GM21619 (cell line): Measurements from ENCODE around the gene FBXL4.
"Not testable (repeated sequence)": the region's sequence is repeated elsewhere in the genome, so short reads cannot be mapped to it uniquely, and the experiment has no call there.

ENCODE experiments used
- ATAC-seq: cut with Tn5 transposase; IDR thresholded peaks from one replicate; pipeline ENCODE4 v1.9.1; 2021; ENCODE audit not compliant: unreplicated experiment

Gene FBXL4

DNA sequence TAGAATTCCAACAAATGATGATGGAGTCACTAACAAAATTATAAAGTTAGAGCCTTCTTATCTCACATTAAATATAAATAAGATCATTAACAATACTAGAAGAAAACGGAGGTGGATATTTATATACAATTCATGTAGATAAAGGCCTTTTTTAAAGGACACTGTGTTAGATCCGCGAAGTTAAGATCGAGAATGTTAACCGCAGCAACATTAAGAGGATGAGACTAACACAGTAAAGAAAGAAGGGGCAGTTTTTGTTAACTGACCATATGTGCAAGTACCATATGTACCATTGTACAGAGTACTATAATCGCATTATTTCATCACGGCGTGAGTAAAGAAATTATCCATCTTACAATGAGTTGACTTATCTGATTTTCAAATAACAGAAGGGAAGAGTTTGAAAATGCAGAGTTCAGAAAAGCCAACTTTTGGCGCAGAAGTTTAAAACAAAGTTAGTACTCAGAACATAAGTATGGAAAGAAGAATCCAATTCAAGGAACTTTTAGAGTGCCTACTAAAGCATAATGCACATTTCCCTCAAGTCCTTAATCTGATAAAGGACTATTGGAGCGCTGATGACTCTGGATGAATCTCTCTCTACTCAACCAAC, 1.4 kb downstream of the FBXL4 start:
- no peak for ATAC-seq

DNA sequence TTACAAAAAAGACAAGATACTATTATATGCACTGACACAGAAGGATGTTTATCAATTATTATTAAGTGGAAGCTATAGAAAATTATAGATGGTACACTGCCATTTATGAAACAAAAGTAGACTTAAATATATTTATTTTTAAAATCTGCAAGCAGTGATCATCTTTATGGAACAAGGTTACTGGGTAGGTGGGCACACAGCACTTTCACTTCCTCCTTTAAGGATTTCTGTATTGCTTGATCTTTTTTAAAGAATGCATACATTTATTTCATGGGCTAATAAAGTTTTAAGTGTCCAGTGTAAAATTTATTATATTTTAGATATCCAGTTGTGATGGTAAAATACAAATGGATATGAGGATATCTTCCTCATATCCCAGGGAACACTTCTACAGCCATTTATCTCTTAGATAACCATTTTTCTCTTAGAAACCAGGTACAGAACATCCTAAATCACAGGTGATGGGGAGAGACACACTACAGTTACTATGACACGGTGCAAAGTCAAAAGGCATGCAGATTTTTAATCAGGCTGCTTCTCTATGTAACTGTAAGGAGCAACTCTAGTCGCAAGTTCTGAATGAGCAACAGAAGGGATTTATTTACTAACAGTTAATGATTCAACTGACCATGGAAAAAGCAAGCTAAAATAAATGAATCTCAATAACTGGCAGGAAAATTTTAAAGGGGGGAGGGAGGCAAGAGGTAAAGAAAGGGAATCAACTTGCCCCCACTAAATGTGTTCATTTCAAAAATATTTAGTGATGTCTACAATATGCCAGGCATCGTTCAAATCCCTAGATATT, 2.2 kb downstream of the FBXL4 start:
- ATAC-seq, result no peak

- ATAC-seq, result no peak
Measured at GRCh38 chr6:98944598-98945081, 3.1 kb downstream of the FBXL4 start.

DNA sequence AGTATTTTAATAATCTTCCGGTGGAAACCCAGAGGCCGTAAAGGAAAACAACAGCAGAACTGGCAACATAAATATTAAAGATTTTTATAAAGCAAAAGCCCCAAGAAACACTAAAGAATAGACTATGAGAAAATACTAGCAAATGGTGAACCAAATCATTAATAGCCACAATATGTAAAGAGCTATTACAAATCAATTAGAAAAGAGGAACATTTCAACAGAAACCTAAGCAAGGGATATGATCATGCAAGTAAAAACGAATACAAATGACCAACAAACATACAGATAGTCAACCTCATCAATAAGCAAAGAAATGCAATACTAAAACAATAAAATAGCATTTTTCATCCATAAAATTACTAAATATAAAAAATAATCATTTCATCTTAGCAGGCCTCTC, 3.6 kb downstream of the FBXL4 start:
- ATAC-seq, result no peak

- no peak for ATAC-seq
Measured at GRCh38 chr6:98942263-98942803, 5.4 kb downstream of the FBXL4 start.

DNA sequence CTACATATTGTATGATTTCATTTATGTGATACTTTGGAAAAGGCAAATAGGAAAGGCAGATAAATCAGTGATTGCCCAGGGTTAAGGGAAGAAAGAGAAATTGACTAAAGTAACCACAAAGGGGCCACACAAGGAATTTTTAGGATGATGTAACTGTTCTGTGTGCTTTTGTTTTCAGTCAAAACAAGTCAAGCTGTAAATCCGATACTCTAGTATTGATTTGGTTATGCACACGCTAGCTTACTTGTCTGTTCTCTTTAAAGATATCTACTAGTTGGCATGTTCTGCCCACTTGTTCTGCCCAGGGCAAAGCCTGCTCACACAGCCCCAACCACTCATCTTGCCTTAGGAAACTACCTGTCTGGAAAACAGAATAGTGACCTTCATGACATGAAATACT, 6.4 kb downstream of the FBXL4 start:
- ATAC-seq, result no peak

DNA sequence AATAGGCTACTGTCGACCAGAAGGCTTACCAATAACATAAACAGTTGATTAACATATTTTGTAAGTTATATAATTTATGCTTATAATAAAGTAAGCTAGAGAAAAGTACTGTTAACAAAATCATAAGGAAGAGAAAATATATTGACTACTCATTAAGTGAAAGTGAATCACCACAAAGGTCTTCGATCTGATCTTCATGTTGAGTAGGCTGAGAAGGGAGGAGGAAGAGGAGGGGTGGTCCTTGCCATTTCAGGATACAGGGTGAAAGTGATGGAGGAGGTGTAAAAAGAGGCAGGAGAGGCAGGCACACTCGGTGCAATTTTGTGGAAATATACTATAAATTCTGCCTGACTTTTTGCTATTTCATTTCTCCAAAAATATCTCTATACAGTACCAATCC, 10.4 kb downstream of the FBXL4 start:
- no peak for ATAC-seq

GRCh38 chr6:98932381-98932780, 15.4 kb downstream of the FBXL4 start:
- no peak for ATAC-seq

- ATAC-seq, result no peak
Measured at GRCh38 chr6:98931696-98932095, 16.1 kb downstream of the FBXL4 start.

DNA sequence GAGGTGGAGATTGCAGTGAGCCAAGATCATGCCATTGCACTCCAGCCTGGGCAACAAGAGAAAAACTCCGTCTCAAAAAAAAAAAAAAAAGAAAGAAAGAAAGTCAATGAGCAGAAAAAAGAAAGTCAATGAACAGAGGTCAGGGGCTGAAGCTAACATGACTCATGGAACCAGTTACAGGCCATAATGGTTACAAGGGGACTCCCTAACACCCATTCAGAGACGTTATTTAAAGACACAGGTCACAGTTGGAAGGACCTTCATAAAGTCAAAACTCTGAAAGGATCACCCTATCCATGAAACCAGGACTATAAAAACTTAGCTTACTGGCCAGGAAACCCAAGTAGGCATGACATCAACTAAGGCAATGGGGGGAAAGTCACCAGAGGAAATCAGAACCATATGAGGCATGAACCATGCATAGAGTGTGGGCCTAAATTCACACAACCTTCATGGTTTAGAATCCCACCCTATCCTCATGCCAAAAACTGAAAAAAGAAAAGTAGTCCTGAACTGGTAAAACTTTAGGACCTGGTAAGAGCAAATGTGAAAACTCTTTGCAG, 18.2 kb downstream of the FBXL4 start:
- no peak for ATAC-seq

DNA sequence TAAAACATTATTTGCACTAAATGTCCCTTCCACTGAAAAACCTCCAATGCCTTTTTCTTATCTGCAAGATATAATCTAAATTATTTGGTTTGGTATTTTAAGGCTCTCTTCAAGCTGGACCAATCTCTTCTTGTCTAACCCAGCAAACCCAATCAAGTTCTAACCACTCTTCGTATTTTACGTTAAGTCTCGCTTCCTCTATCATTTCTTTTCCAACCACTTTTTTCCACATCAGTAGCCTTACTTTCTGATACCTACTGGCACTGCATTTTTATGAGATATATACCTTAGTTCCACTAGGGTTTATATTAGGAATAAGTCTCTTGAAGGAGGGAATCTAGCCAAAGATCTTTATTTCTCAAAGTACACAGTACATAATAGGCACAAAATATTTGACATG, 19.1 kb downstream of the FBXL4 start:
- ATAC-seq, result no peak

DNA sequence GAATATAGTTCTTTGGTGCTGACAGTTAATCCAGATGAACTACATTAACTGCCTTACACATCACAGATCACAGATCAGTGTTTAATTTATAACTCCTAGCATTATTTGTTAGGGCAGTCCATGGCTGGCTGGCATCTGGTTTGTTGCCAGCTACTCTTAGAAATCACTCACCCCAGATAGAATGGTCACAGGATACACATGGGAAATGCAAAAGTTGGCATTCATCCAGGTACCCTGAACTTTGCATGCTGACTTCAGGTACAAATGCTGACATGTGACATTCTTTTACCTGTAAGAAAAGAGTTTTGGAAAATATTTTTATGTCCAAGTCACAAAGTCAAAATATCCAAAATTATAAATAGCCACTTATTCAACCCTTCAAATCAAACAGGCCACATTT, 20.2 kb downstream of the FBXL4 start:
- ATAC-seq, result no peak

- ATAC-seq, result no peak
Measured at GRCh38 chr6:98925831-98926230, 21.9 kb downstream of the FBXL4 start.

GRCh38 chr6:98924647-98925046, 23.1 kb downstream of the FBXL4 start:
- ATAC-seq, result no peak

- ATAC-seq, result peak; percentile 92
Measured at GRCh38 chr6:98920904-98921431, 26.8 kb downstream of the FBXL4 start.

DNA sequence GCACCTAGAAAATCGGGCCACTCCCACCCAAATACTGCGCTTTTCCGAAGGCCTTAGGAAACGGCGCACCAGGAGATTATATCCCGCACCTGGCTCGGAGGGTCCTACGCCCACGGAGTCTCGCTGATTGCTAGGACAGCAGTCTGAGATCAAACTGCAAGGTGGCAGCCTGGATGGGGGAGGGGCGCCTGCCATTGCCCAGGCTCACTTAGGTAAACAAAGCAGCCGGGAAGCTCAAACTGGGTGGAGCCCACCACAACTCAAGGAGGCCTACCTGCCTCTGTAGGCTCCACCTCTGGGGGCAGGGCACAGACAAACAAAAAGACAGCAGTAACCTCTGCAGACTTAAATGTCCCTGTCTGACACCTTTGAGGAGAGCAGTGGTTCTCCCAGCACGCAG, 36.8 kb downstream of the FBXL4 start:
- not testable (repeated sequence) for ATAC-seq

- no peak for ATAC-seq
Measured at GRCh38 chr6:98909236-98909635, 38.5 kb downstream of the FBXL4 start.

DNA sequence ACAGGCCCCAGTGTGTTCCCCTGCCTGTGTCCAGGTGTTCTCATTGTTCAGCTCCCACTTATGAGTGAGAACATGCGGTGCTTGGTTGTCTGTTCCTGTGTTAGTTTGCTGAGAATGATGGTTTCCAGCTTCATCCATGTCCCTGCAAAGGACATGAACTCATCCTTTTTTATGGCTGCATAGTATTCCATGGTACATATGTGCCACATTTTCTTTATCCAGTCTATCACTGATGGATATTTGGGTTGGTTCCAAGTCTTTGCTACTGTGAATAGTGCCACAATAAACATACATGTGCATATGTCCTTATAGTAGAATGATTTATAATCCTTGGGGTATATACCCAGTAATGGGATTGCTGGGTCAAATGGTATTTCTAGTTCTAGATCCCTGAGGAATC, 41.4 kb downstream of the FBXL4 start:
- not testable (repeated sequence) for ATAC-seq

GRCh38 chr6:98905759-98906158, 42.0 kb downstream of the FBXL4 start:
- ATAC-seq, result no peak

DNA sequence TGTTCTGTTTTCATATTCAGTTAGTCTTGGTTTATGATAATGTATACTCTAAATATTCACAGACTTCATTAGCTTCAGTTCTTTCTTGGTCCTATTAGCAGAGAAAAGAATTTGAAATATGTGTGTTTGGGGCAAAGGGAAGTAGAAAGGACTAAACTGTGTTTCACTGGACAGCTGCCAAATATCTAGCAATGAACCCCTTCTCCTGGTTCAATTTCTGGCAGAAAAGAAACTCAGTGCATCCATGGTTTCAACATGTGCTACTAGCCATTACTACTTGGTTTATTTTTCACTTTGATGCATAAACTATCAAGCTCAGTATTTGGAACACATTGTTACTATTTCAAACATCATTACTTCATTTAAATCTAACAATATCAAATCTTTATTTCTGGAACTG, 43.6 kb downstream of the FBXL4 start:
- no peak for ATAC-seq

DNA sequence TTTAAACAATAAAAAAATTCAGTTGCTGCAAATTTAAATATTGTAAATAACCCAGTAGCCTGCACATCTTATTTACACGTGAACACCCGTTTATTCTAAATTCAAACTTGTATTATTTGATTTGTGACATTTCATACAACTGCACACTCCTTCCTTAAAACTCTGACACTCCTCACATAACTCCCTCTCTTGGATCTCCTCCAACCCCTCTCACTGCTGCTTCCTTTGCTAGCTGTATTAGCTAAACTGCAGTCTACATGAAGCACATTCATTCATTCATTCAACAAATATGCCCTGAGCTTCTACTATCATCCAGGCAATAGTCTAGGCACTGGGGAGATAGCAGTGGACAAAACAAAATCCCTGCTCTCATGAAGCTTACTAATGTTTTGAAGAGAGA, 47.0 kb downstream of the FBXL4 start:
- no peak for ATAC-seq

- no peak for ATAC-seq
Measured at GRCh38 chr6:98894810-98895209, 52.9 kb downstream of the FBXL4 start.
